NCI-H1092 treated with DMSO at 0.1 percent for 48 hours (cell line): ENCODE data around the gene UBAP2.

Experiments
- DNase-seq: peaks from one replicate; lab custom pipeline; 2025; lab: John Stamatoyannopoulos, UW

Gene UBAP2

DNA sequence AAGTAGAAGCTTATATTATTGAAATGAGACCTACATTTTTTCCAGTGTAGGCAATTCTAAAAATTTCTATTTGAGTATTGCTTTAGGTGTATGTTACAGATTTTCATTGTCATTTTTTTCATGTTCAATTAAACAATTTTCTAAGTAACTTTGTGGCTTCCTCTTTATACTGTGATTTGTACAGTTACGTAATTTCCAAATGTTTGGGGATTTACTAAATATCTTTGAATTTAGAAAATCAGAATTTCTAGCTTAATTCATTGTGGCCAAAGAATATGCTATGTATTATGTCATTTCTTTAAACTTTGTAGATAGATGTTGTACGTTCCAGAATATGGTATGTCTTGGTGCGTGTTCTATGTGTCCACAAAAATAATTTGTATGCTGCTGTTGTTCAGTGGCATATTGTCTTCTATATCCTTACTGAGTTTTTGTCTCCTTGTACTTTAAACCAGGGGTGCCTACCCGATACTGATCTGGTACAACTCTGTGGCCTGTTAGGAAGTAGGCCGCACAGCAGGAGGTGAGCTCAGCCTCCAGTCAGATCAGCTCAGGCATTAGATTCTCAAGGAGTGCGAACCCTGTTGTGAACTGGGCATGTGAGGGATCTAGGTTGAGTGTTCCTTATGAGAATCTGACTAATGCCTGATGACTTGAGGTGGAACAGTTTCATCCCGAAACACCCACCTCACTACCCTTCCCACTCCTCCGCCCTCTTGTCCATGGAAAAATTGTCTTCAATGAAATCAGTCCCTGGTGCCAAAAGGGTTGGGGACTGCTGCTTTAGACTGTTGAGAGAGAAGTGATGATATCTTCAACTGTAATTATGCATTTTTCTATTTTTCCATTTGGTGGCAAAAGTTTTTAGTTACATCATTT lies 168.2 kb downstream of the UBAP2 start:
- DNase-seq: no peak

DNA sequence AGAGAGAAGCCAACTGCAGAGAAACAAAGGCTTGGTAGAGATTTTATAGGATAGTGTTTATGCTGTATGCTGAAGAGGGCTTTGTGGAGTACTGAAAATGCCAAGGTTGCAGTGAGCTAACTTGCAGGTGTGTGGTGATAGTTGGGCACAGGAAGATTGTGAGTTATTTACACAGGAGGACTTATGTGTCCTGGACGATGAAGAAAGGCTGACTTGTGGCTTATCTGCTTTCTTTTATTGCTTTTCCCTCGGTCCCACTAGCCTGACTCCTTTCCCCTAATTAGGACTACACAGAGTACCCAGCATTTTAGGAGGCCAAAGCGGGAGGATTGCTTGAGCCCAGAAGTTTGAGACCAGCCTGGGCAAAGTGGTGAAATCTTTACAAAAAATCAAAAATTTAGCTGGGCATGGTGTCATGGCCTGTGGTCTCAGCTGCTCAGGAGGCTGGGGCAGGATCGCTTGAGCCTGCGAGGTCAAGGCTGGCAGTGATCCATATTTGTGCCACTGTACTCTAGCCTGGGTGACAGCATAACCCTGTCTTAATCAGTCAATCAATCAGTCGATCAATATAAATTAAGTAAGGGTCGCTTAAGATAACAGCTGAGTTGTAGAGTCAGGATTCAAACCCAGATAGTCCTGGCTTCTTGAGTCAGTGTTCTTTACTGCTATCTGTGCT lies 169.9 kb downstream of the UBAP2 start:
- DNase-seq: no peak

DNA sequence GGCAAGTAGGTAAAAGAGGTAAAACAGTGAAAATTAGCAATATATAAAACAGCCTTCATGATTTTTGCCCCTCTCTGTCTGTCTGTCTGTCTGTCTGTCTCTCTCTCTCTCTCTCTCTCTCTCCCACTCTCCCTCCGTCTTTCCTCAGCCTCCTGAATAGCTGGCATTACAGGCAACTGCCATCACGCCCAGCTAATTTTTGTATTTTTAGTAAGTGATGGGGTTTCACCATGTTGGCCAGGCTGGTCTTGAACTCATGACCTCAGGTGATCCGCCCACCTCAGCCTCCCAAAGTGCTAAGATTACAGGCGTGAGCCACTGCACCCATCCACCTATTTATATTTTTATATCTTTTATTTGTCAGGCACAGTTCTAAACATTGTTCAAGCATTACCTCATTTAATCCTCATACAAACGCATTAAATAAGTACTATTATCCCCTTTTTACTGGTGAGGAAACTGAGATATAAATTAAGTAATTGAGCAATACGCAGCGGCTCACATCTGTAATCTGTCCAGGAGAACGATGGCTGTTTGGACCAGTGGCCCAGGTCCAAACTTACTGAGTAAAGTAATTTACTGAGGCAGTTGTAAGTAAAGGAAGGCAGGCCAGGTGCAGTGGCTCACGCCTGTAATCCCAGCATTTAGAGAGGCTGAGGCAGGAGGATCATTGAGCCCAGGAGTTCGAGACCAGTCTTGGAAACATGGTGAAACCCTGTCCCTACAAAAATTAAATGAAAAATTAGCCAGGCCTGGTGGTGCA lies 170.8 kb downstream of the UBAP2 start:
- no peak for DNase-seq
